Breast epithelium (tissue), 4 donors: Measurements from ENCODE around the gene SEMA4B. TPM values are rescaled to one million over a fixed set of nuclear protein-coding genes. Genes with fewer than 3 reads are reported as not detected.
"Not testable (repeated sequence)": the region's sequence is repeated elsewhere in the genome, so short reads cannot be mapped to it uniquely, and the experiment has no call there.

Experiments
- DNase-seq, 2 donors: peaks; one replicate each; pipeline ENCODE4 v3.0.0-alpha.2; 2019; ENCODE audit warnings: low spot score in 2 of 2
- H3K27ac ChIP-seq, 2 donors: fragments of 200-600 bp; sonication (generic) in 1 of 2; one replicate each; pipeline ENCODE4 v1.5.1; 2016 to 2019; ENCODE audit warnings: mild to moderate bottlenecking in 1 of 2
- H3K27me3 ChIP-seq, 2 donors: fragments of 200-600 bp; sonication (generic) in 1 of 2; one replicate each; pipeline versions ENCODE4 v1.5.1 to v1.6.0; 2017 to 2019; ENCODE audit warnings: control low read depth in 1 of 2, mild to moderate bottlenecking in 1 of 2
- H3K36me3 ChIP-seq: fragments of 200-600 bp; one replicate; pipeline ENCODE4 v1.5.1; 2019
- H3K4me1 ChIP-seq, 2 donors: fragments of 200-600 bp; sonication (generic); one replicate each; pipeline ENCODE4 v1.5.1; 2016 to 2019; ENCODE audit warnings: control low read depth in 1 of 2
- H3K4me3 ChIP-seq, 3 donors: fragments of 200-600 bp; sonication (generic); 1 replicate in 2 of 3; 2 replicates in 1 of 3; pipeline ENCODE4 v1.5.1; 2016 to 2019; ENCODE audit warnings: mild to moderate bottlenecking in 3 of 3, moderate library complexity in 2 of 3
- H3K9me3 ChIP-seq, 2 donors: fragments of 200-600 bp; sonication (generic) in 1 of 2; one replicate each; pipeline ENCODE4 v1.5.1; 2016 to 2019; ENCODE audit warnings: control low read depth in 1 of 2
- POLR2A ChIP-seq: fragments of 450-650 bp; IDR thresholded peaks from one replicate; pipeline ENCODE4 v1.6.1; 2016; ENCODE audit warnings: antibody characterized with exemption, mild to moderate bottlenecking, moderate library complexity
- POLR2AphosphoS5 ChIP-seq, 3 donors: sonication (generic); formaldehyde crosslinking; IDR thresholded peaks; one replicate each; pipeline ENCODE4 v1.6.1; 2017; ENCODE audit warnings: antibody characterized with exemption in 3 of 3
- intact Hi-C: fragments of 100-400 bp; cut with DNase I; formaldehyde crosslinking; loops from one replicate; pipeline ENCODE4 v1.15.1; 2023; ENCODE audit warnings: low total_unique reads
- total RNA-seq, 3 donors: library from RNA; depleted of rRNA; stranded (reverse); fragments of >200 nt; gene quantifications; one replicate each; pipeline ENCODE4 v1.1.0, GENCODE V29; 2016
- TF ChIP-seq, protein P1 (sequence below), 3 donors: fragments of 450-650 bp; IDR thresholded peaks; one replicate each; pipeline ENCODE4 v1.5.1; 2016 to 2017; ENCODE audit warnings: antibody characterized with exemption in 3 of 3, mild to moderate bottlenecking in 3 of 3, moderate library complexity in 3 of 3

The SEMA4B gene
- total RNA-seq, 3 donors from 2014 or later = 6.6 to 72.8 (median 56.9) TPM

DNA sequence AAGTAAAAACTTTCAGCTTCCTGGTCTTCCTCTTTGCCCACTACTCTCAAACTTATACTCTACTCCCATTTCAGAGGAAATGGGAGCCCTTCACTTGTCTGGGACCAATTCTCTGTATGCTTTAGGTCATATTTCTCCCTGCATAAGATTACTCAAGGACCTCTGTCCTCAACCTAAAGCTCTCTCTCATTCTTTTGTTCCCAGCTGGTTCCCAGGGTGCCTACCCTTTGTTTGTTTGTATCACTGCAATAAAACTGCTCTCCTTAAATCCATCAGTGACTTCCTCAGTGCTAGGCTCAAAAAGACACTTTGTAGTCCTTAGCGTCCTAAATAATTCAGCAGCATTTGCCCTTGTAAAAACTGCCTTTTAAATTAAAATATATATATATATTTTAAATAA lies 67.3 kb downstream of the SEMA4B start:
- Histone ChIP-seq H3K4me3 (peak overlapping the region in 1 of 3 donors; percentile 88), H3K36me3 (no peaks in the 10 kb centered on the region), H3K9me3 (no peaks in the 10 kb centered on the region), H3K4me1 (peaks cover 0 to 20% of the 10 kb centered on the region in 2 donors), H3K27me3 (no peaks in the 10 kb centered on the region), H3K27ac (peak overlapping the region in 1 of 2 donors; percentile 10)
- intact Hi-C loops = no loop called here
- DNase-seq = no peak
- TF ChIP-seq POLR2AphosphoS5 (IDR thresholded peaks at IDR 0.05) (no peak), POLR2A (no peak)
- TF ChIP-seq, protein P1, sequence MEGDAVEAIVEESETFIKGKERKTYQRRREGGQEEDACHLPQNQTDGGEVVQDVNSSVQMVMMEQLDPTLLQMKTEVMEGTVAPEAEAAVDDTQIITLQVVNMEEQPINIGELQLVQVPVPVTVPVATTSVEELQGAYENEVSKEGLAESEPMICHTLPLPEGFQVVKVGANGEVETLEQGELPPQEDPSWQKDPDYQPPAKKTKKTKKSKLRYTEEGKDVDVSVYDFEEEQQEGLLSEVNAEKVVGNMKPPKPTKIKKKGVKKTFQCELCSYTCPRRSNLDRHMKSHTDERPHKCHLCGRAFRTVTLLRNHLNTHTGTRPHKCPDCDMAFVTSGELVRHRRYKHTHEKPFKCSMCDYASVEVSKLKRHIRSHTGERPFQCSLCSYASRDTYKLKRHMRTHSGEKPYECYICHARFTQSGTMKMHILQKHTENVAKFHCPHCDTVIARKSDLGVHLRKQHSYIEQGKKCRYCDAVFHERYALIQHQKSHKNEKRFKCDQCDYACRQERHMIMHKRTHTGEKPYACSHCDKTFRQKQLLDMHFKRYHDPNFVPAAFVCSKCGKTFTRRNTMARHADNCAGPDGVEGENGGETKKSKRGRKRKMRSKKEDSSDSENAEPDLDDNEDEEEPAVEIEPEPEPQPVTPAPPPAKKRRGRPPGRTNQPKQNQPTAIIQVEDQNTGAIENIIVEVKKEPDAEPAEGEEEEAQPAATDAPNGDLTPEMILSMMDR (IDR thresholded peaks at IDR 0.05) = no peak

DNA sequence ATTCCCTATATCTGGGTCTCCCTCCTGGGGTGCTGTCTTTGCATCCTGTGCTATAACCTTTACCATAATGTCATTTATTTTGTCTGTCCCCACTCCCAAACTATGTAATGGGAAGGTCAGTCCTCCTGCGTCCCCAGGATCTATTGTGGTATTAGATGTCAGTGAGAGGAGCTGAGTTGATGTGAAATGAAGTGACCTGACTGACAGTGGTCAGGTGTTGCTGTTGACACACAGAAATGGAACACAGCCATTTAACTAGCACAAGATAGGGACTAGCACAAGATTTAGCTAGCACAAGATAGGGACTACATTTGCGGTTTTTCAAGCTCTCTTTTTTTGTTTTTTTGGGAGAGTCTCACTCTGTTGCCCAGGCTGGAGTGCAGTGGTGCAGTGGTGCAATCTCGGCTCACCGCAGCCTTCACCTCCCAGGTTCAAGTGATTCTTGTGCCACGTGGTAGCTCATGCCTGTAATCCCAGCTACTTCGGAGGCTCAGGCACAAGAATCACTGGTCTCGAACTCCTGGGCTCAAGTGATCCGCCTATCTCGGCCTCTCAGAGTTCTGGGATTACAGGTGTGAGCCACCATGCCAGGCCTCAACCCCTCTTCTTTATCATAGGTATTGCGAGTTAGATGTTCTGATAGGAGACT lies 69.5 kb downstream of the SEMA4B start:
- no peak overlapping the region for H3K27ac ChIP-seq
- TF ChIP-seq POLR2AphosphoS5 (IDR thresholded peaks at IDR 0.05) (no peak), POLR2A (no peak)
- TF ChIP-seq, protein P1 (IDR thresholded peaks at IDR 0.05) = no peak
- no peaks in the 10 kb centered on the region for H3K36me3 ChIP-seq
- no peak for DNase-seq
- intact Hi-C loops = no loop called here
- no peak overlapping the region for H3K4me3 ChIP-seq
- no peaks in the 10 kb centered on the region for H3K9me3 ChIP-seq
- peaks cover 0 to 20% of the 10 kb centered on the region in 2 donors for H3K4me1 ChIP-seq
- no peaks in the 10 kb centered on the region for H3K27me3 ChIP-seq

GRCh38 chr15:90271459-90272166 lies 70.5 kb downstream of the SEMA4B start:
- peaks cover 0 to 20% of the 10 kb centered on the region in 2 donors for H3K4me1 ChIP-seq
- intact Hi-C loops = no loop called here
- no peak overlapping the region for H3K4me3 ChIP-seq
- H3K27ac ChIP-seq = no peak overlapping the region
- H3K9me3 ChIP-seq = no peaks in the 10 kb centered on the region
- H3K27me3 ChIP-seq = no peaks in the 10 kb centered on the region
- TF ChIP-seq POLR2A (no peak), POLR2AphosphoS5 (IDR thresholded peaks at IDR 0.05) (no peak)
- TF ChIP-seq, protein P1 (IDR thresholded peaks at IDR 0.05) = no peak
- DNase-seq = no peak
- no peaks in the 10 kb centered on the region for H3K36me3 ChIP-seq

DNA sequence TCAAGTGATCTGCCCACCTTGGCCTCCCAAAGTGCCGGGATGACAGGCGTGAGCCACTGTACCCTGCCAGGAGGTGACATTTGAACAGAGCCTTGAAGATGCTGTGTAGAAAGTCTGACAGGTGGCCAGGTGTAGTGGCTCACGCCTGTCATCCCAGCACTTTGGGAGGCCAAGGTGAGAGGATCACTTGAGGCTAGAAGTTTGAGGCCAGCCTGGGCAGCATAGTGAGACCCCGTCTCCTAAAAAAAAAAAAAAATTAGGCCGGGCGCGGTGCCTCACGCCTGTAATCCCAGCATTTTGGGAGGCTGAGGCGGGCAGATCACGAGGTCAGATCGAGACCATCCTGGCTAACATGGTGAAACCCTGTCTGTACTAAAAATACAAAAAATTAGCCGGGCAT lies 77.3 kb downstream of the SEMA4B start:
- H3K27me3 ChIP-seq, intact Hi-C loops, H3K36me3 ChIP-seq, H3K4me1 ChIP-seq, H3K4me3 ChIP-seq, DNase-seq, H3K9me3 ChIP-seq, H3K27ac ChIP-seq: not testable (repeated sequence)

Other genes starting within 250 kb of the SEMA4B start
- 10 to 100 TPM in 2 of 3 donors, 1 to 10 TPM in 1; 4.0 to 14.4 (median 10.4) TPM for gene ZNF710, start 200.0 kb upstream of the SEMA4B start, total RNA-seq
- 10 to 100 TPM; 29.9 to 73.5 (median 58.7) TPM for gene IDH2, start 98.9 kb upstream of the SEMA4B start, total RNA-seq
- 10 to 100 TPM; 30.2 to 61.3 (median 49.5) TPM for gene CIB1, start 32.6 kb downstream of the SEMA4B start, total RNA-seq
- 1 to 10 TPM; 3.4 to 9.4 (median 7.5) TPM for gene GDPGP1, start 32.9 kb downstream of the SEMA4B start, total RNA-seq
- under 1 TPM in 1 of 3 donors, not detected in 2; 0.15 TPM for gene TTLL13, start 48.2 kb downstream of the SEMA4B start, total RNA-seq
- 10 to 100 TPM; 67.7 to 99.1 (median 87.2) TPM for gene NGRN, start 64.3 kb downstream of the SEMA4B start, total RNA-seq
- gene ZNF774, start 151.0 kb downstream of the SEMA4B start, total RNA-seq = 1 to 10 TPM; 2.6 to 7.6 (median 4.6) TPM
- 100 to 1,000 TPM; 244 to 387 (median 288) TPM for gene IQGAP1, start 186.9 kb downstream of the SEMA4B start, total RNA-seq